ENCODE measurements around the gene SLC25A43. TPM values are rescaled to one million over a fixed set of nuclear protein-coding genes. Genes with fewer than 3 reads are reported as not detected.
"Not testable (repeated sequence)": the region's sequence is repeated elsewhere in the genome, so short reads cannot be mapped to it uniquely, and the experiment has no call there.

The SLC25A43 gene
- polyA plus RNA-seq, 3 donors: 4.3 to 20.4 (median 12.8) TPM

- 70 to 84% (median 70%) methylated on average over 4 of the region's 4 CpGs for WGBS, 3 donors
- H3K27ac ChIP-seq (ENCODE audit: low read depth, low read length): no peak overlapping the region
These were observed 2.4 kb downstream of the SLC25A43 start for GRCh38 chrX:119401569-119401968.

DNA sequence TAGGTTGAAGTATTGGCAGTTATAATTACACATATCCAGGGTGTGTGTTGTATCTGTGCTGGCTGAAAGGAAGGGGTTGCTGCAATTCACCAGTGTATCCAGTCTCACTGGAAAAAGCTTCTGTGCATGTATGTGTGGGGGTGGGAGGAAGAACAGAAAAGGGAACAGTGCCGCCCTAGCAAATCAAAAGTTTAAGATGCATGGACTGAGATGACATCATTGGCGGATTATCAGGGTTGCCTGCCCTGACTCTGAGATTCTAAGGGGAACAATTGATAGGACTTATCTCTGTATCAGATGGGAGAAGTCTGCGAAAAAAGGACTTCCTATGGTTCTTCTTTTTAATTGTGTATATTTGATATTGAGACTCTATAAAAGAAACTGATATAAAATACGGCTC is 3.5 kb downstream of the SLC25A43 start:
- 69 to 88% (median 79%) methylated on average over 4 of the region's 4 CpGs for WGBS, 3 donors
- no peak overlapping the region for H3K27ac ChIP-seq (ENCODE audit: low read depth, low read length)

DNA sequence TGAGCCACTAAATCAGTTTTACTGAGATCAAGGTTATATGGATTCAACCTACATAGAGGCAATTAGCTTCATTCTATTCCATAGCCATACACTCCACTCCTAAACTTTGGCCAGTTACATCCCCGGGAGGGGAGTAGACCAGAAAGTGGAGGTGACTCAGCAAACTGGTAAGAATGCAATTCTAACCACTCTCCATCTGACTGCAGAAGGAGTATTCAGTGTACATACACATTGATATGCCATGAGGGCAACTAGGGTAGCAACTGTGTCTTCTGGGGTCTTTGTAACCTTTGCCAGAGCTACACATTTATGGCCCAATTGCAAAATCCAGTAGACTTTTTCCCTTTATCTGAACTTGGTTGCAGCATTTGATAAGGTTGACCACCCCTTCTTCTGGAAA is 7.6 kb downstream of the SLC25A43 start:
- 56 to 77% (median 75%) methylated on average over 1 of the region's 1 CpG for WGBS, 3 donors
- no peak overlapping the region for H3K27ac ChIP-seq (ENCODE audit: low read depth, low read length)

DNA sequence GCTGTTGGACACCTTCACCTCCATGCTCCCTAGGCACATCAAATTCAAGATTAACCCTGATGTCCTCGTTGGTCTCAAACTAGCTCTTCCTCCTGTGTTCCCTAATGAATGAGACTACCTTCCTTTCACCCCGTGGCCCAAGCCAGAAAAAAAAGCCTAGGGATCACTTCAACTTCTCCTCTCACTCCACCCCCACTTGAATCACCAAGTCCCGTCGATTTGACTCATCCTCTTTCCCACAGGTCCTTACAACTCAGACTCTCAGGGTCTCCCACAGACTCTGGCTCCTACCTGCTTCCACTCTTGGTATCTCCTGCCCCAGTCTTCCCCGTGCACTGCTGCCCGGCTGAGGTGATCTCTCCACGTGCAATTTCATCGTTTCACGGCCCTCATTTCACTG is 8.5 kb downstream of the SLC25A43 start:
- no peak overlapping the region for H3K27ac ChIP-seq (ENCODE audit: low read depth, low read length)
- WGBS, 3 donors: 73 to 91% (median 89%) methylated on average over 9 of the region's 9 CpGs

DNA sequence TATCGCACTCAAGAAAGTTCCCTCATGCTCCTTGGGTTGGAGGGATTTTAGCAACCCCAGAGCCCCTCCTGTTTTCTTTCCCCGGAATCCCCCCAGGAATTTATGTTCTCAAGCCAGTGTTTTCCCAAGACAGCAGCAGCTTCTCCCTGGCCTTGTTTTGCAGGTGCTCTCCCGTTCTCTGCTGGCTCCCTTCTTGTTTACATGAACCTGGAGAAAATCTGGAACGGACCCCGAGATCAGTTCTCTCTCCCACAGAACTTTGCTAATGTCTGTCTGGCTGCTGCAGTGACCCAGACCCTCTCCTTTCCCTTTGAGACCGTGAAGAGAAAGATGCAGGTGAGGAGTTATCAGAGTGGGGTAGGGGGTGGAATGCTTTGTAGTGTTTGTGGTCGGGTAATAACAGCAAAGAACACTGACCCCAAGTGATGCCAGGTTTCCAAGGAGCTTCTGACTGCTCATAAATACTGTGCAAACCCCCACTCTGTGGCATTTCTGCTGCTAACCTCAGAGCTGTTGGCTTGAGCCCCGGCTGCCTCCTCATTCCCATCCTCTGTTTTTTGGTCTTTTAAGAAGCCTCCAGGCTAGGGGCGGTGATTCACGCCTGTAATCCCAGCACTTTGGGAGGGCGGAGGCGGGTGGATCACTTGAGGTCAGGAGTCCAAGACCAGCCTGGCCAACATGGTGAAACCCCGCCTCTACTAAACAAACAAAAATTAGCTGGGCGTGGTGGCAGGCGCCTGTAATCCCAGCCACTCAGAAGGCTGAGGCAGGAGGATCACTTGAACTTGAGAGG is 11.1 kb downstream of the SLC25A43 start:
- 26 to 68% (median 66%) methylated on average over 14 to 15 of the region's 15 CpGs for WGBS, 3 donors
- no peak overlapping the region for H3K27ac ChIP-seq (ENCODE audit: low read depth, low read length)

DNA sequence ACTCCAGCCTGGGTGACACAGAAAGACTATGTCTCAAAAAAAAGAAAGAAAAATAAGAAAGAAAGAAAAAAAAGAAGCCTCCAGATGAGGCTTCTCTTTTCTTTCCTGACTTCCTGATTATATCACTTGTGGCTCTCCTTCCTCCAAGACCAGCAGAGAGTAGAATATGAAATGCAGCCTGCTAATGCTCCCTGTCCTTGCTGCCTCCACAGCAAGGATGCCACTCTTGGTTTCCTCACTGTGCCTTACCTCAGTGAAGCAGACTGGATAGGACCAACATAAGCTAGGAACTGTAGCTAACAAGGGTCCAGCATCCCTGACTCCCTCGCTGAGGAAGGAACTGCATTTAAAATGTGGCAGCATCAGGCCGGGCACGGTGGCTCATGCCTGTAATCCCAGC is 11.7 kb downstream of the SLC25A43 start:
- no peak overlapping the region for H3K27ac ChIP-seq (ENCODE audit: low read depth, low read length)
- WGBS, 3 donors: 80 to 100% (median 88%) methylated on average over 3 of the region's 3 CpGs

DNA sequence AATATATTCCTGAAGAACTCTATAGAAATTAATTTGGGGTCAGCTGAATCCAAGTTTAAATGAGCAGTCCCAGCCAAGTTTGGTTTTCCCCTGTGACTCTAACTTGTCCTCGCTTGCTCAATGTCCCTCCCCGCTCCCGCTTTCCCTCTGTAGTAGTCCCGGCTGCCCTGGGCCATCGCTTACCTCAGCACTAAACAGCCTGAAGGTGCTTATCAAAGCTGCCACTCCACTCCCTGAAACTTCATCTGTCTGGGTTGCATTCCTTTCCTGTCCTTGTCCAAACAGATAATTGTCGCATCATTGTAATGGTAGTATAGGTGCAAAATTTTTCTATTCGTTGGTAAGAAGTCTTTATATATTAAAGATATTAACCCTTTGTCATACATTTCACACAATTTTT is 12.8 kb downstream of the SLC25A43 start:
- WGBS, 3 donors: 68 to 79% (median 70%) methylated on average over 7 of the region's 7 CpGs
- H3K27ac ChIP-seq (ENCODE audit: low read depth, low read length): no peak overlapping the region

GRCh38 chrX:119417376-119417775 is 18.2 kb downstream of the SLC25A43 start:
- 68 to 87% (median 72%) methylated on average over 4 of the region's 4 CpGs for WGBS, 3 donors

GRCh38 chrX:119417842-119418241 is 18.7 kb downstream of the SLC25A43 start:
- 31 to 67% (median 61%) methylated on average over 1 of the region's 1 CpG for WGBS, 3 donors
- no peak overlapping the region for H3K27ac ChIP-seq (ENCODE audit: low read depth, low read length)

More at GRCh38 chrX:119417376-119417775, 18.2 kb downstream of the SLC25A43 start:
- no peak overlapping the region for H3K27ac ChIP-seq (ENCODE audit: low read depth, low read length)

GRCh38 chrX:119419146-119419545 is 20.0 kb downstream of the SLC25A43 start:
- WGBS, 3 donors: 46 to 95% (median 75%) methylated on average over 4 of the region's 4 CpGs
- H3K27ac ChIP-seq (ENCODE audit: low read depth, low read length): no peak overlapping the region

DNA sequence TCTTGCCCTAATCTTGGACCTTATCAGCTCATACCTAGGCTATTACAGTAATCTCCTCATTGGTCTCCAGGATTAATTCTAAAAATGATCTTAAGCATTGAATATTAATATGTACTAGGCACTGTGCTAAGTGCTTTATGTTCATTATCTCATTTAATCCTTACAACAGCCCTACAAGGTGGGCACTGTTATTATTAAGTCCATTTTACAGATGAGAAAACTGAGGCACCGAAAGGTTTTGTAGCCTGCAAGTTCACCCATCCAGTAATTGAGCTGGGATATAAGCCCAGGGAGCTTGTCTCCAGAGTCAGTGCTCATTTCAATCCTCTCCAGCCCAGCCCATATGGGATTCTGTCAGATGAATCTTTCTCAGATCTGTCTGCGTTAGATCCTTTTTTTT is 20.8 kb downstream of the SLC25A43 start:
- no peak overlapping the region for H3K27ac ChIP-seq (ENCODE audit: low read depth, low read length)
- WGBS, 3 donors: 92 to 94% (median 94%) methylated on average over 2 of the region's 2 CpGs

- no peak overlapping the region for H3K27ac ChIP-seq (ENCODE audit: low read depth, low read length)
- WGBS, 3 donors: 87 to 98% (median 92%) methylated on average over 5 to 7 of the region's 7 CpGs
These were observed 22.0 kb downstream of the SLC25A43 start for GRCh38 chrX:119421016-119421705.

- H3K27ac ChIP-seq (ENCODE audit: low read depth, low read length): no peak overlapping the region
- WGBS, 3 donors: 94 to 99% (median 97%) methylated on average over 7 to 14 of the region's 14 CpGs
These were observed 24.5 kb downstream of the SLC25A43 start for GRCh38 chrX:119423631-119424030.

- WGBS, 3 donors: 64 to 85% (median 85%) methylated on average over 4 to 6 of the region's 6 CpGs
- H3K27ac ChIP-seq (ENCODE audit: low read depth, low read length): no peak overlapping the region
These were observed 25.9 kb downstream of the SLC25A43 start for GRCh38 chrX:119424999-119425398.

GRCh38 chrX:119427024-119427794 is 28.1 kb downstream of the SLC25A43 start:
- no peak overlapping the region for H3K27ac ChIP-seq (ENCODE audit: low read depth, low read length)
- WGBS, 3 donors: 50 to 65% (median 55%) methylated on average over 9 of the region's 9 CpGs

DNA sequence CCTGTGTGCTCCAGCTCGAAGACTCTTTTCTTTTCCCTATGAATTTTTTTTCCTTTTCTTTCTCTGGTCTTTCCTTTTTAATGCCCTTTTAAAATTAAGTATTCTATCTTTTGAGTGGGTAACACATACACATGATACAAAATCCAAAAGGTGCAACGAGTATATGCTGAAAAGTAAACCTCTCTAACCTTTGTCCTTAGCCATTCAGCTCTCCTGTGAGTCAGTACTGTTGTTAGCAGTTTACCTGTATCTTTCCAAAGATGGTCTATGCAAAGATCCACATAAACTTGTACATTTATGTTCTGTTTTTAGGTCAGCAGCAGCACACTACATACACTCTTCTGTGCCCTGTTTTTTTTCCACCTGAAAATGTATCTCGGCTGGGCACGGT is 28.7 kb downstream of the SLC25A43 start:
- 67 to 75% (median 74%) methylated on average over 4 of the region's 4 CpGs for WGBS, 3 donors
- no peak overlapping the region for H3K27ac ChIP-seq (ENCODE audit: low read depth, low read length)

- WGBS, 3 donors: 59 to 79% (median 77%) methylated on average over 3 of the region's 4 CpGs
- H3K27ac ChIP-seq (ENCODE audit: low read depth, low read length): no peak overlapping the region
These were observed 30.3 kb downstream of the SLC25A43 start for GRCh38 chrX:119429471-119429870.

GRCh38 chrX:119441295-119441694 is 42.2 kb downstream of the SLC25A43 start:
- 83 to 99% (median 99%) methylated on average over 7 to 8 of the region's 17 CpGs for WGBS, 3 donors
- H3K27ac ChIP-seq (ENCODE audit: low read depth, low read length): not testable (repeated sequence)

DNA sequence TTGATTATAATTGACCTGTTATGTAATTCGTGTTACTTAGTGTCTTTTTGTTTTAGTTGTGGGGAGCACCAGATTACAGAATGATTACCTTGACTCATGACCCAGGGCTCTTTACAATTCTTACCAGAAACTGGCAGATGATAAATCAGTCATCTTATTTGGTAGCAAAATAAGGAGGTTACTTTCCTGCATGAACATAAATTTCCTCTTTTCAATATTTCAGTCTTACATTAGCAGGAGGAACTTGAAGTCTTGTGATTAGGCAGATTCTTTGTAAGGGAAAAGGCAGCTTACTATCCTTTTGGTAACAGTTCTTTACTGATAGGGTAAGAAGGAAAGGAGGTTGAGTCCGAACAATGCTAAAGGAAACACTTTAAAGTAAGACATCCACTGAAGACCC is 43.1 kb downstream of the SLC25A43 start:
- 47 to 74% (median 58%) methylated on average over 2 of the region's 2 CpGs for WGBS, 3 donors
- no peak overlapping the region for H3K27ac ChIP-seq (ENCODE audit: low read depth, low read length)
